Ovary (tissue), 9 donors: ENCODE data around the gene IL36G. TPM values are rescaled to one million over a fixed set of nuclear protein-coding genes. Genes with fewer than 3 reads are reported as not detected.

Experiments used
- DNase-seq, 5 donors: peaks; one replicate each; pipeline ENCODE4 v3.0.0-alpha.2; 2019 to 2020
- H3K27ac ChIP-seq, 2 donors: fragments of 200-600 bp; one replicate each; pipeline versions ENCODE4 v1.5.1 to v1.8.0; 2019 to 2022
- H3K27me3 ChIP-seq: fragments of 200-600 bp; one replicate; pipeline ENCODE4 v1.8.0; 2022
- H3K36me3 ChIP-seq: fragments of 200-600 bp; sonication (generic); one replicate; pipeline ENCODE4 v1.5.1; 2019
- H3K4me1 ChIP-seq: one replicate; pipeline ENCODE4 v1.8.1; 2013; ENCODE audit warnings: mild to moderate bottlenecking, moderate library complexity; ENCODE audit not compliant: insufficient read depth
- H3K4me3 ChIP-seq: fragments of 200-600 bp; sonication (generic); one replicate; pipeline ENCODE4 v1.5.1; 2017
- H3K9me3 ChIP-seq, 2 donors: fragments of 200-600 bp in 1 of 2; sonication (generic) in 1 of 2; one replicate each; pipeline versions ENCODE4 v1.5.1 to v1.8.1; 2013 to 2019; ENCODE audit warnings: mild to moderate bottlenecking in 1 of 2, moderate library complexity in 1 of 2
- EP300 ChIP-seq: sonication (generic); formaldehyde crosslinking; IDR thresholded peaks from one replicate; pipeline ENCODE4 v1.6.1; 2017; ENCODE audit warnings: antibody characterized with exemption
- POLR2A ChIP-seq: fragments of 450-650 bp; IDR thresholded peaks from one replicate; pipeline ENCODE4 v1.6.1; 2017; ENCODE audit warnings: antibody characterized with exemption, mild to moderate bottlenecking, moderate library complexity
- WGBS, 3 donors: extraction: QIAGEN DNeasy Blood & Tissue Kit in 1 of 3; methylation state at CpG; one replicate each; pipeline versions ENCODE4 v1.1.5 to v1.1.7; 2013 to 2017; 5-methylcytosine and 5-hydroxymethylcytosine counted together
- intact Hi-C, 4 donors: fragments of 100-400 bp; cut with DNase I; formaldehyde crosslinking; loops; one replicate each; pipeline versions ENCODE4 v1.11.0 to v1.15.1; 2022 to 2023
- polyA plus RNA-seq, 2 donors: library from polyadenylated mRNA; stranded (reverse); fragments of 200-250 nt in 1 of 2; fragments of 350-450 nt in 1 of 2; fragmentation: Illumina TruSeq in 1 of 2; extraction: RNeasy Lipid Tissue Mini Kit (QIAGEN cat#74804) in 1 of 2; gene quantifications; one replicate each; pipeline ENCODE4 v1.2.3, GENCODE V29; 2013 to 2014
- total RNA-seq, 7 donors: library from RNA; depleted of rRNA in 2 of 7; stranded (reverse); fragments of >200 nt in 2 of 7; fragmentation: NEBNext Ultra II Directional in 3 of 7; extraction: Animal tissue kit (Norgen Biotek cat#: 25700) in 3 of 7; gene quantifications; one replicate each; pipeline versions ENCODE4 v1.1.0 to v1.2.4, GENCODE V29; 2016 to 2023
- TF ChIP-seq, protein P1 (sequence below), 3 donors: fragments of 450-650 bp in 2 of 3; fragments of 200-600 bp in 1 of 3; IDR thresholded peaks; one replicate each; pipeline versions ENCODE4 v1.5.1 to v1.8.0; 2016 to 2022; ENCODE audit warnings: antibody characterized with exemption in 3 of 3, mild to moderate bottlenecking in 1 of 3
- donor health status: DM: no; HTN: no; CAD: no; lungs with moderate emphysema.
- donor health status: DM: no; HTN: no; CAD: no.
- donor health status: Bipolar disorder and iron deficiency.
- donor health status: DM: yes; HTN: yes; CAD: no.
- donor health status: DM: no; HTN: no; CAD: no.
- donor health status: DM: yes; HTN: yes; CAD: no.

The IL36G gene
- total and polyA plus RNA-seq, 9 donors, result not detected

GRCh38 chr2:113000436-113000835 lies 22.6 kb downstream of the IL36G start:
- WGBS, 3 donors, result 66 to 81% (median 73%) methylated on average over 1 of the region's 1 CpG
- Histone ChIP-seq H3K27me3 (no peaks in the 10 kb centered on the region), H3K27ac (no peak overlapping the region), H3K9me3 (no peaks in the 10 kb centered on the region), H3K4me1 (no peaks in the 10 kb centered on the region), H3K36me3 (no peaks in the 10 kb centered on the region), H3K4me3 (no peak overlapping the region)
- intact Hi-C loops, result no loop called here
- no peak for DNase-seq
- TF ChIP-seq EP300 (no peak), POLR2A (no peak)
- TF ChIP-seq, protein P1, sequence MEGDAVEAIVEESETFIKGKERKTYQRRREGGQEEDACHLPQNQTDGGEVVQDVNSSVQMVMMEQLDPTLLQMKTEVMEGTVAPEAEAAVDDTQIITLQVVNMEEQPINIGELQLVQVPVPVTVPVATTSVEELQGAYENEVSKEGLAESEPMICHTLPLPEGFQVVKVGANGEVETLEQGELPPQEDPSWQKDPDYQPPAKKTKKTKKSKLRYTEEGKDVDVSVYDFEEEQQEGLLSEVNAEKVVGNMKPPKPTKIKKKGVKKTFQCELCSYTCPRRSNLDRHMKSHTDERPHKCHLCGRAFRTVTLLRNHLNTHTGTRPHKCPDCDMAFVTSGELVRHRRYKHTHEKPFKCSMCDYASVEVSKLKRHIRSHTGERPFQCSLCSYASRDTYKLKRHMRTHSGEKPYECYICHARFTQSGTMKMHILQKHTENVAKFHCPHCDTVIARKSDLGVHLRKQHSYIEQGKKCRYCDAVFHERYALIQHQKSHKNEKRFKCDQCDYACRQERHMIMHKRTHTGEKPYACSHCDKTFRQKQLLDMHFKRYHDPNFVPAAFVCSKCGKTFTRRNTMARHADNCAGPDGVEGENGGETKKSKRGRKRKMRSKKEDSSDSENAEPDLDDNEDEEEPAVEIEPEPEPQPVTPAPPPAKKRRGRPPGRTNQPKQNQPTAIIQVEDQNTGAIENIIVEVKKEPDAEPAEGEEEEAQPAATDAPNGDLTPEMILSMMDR (IDR thresholded peaks at IDR 0.05), result no peak

DNA sequence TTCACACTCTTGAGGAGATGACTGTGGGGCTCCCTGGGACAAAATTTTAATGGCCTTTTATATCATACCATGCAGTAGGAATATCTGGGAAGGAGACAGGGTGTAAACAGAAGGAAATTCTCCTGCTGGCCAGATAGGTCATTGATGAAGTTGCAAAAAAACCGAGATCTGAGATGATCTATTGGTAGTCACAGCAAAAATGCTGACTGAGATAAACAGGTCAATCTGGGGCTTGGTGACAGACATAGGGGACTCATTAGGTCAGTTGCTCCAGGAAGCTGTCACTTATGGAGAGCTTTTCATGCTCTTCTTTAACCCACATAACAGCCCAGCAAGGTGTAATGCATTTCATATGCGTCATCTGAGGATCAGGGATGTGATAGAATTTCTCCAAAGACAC lies 24.9 kb downstream of the IL36G start:
- Histone ChIP-seq H3K4me1 (no peaks in the 10 kb centered on the region), H3K27ac (no peak overlapping the region), H3K9me3 (no peaks in the 10 kb centered on the region), H3K4me3 (no peak overlapping the region), H3K36me3 (no peaks in the 10 kb centered on the region), H3K27me3 (no peaks in the 10 kb centered on the region)
- WGBS, 3 donors, result 59 to 85% (median 65%) methylated on average over 2 of the region's 2 CpGs
- intact Hi-C loops, result no loop called here
- DNase-seq, result no peak
- TF ChIP-seq EP300 (no peak), POLR2A (no peak)
- TF ChIP-seq, protein P1 (IDR thresholded peaks at IDR 0.05), result no peak

GRCh38 chr2:113005030-113005509 lies 27.3 kb downstream of the IL36G start, which contains the start of gene IL36A:
IL36A (plus strand) TSS chr2:113005459; CDS start chr2:113005872, 413 bp downstream.
- Histone ChIP-seq H3K27me3 (no peaks in the 10 kb centered on the region), H3K4me3 (no peak within 1 kb of the TSS), H3K36me3 (no peaks in the 10 kb centered on the region), H3K4me1 (no peaks in the 10 kb centered on the region), H3K9me3 (no peaks in the 10 kb centered on the region), H3K27ac (no peak within 1 kb of the TSS)
- DNase-seq, result no peak
- intact Hi-C loops, result no loop called here
- TF ChIP-seq, protein P1 (IDR thresholded peaks at IDR 0.05), result no peak
- no peak for TF ChIP-seq EP300
- no peak for TF ChIP-seq POLR2A
- WGBS, 3 donors, result 82 to 84% (median 83%) methylated on average over 3 of the region's 3 CpGs

DNA sequence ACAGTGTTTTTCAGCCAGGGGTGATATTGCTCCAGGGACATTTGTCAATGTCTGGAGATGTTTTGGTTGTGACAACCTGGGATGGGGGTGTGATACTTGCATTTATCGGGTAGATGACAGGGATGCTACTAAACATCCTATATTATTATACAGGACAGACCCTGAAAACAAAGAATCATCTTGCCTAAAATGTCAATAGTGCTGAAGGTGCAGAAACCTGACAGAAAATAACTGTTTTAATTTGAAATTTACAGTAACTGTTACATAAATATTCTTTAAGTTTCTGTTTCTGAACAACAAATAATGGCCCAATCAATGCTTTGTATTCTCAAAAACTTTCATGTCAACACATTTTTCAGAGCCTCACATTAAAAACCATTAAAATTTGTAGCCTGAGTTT lies 29.4 kb downstream of the IL36G start:
- Histone ChIP-seq H3K36me3 (no peaks in the 10 kb centered on the region), H3K27ac (no peak overlapping the region), H3K27me3 (no peaks in the 10 kb centered on the region), H3K9me3 (no peaks in the 10 kb centered on the region), H3K4me1 (no peaks in the 10 kb centered on the region), H3K4me3 (no peak overlapping the region)
- 71 to 90% (median 74%) methylated on average over 1 of the region's 1 CpG for WGBS, 3 donors
- intact Hi-C loops, result no loop called here
- TF ChIP-seq EP300 (no peak), POLR2A (no peak)
- TF ChIP-seq, protein P1 (IDR thresholded peaks at IDR 0.05), result no peak
- DNase-seq, result no peak
